SK-N-MC (cell line): Measurements from ENCODE around the gene TOX2.

ENCODE experiments used
- EZH2 ChIP-seq: fragments of 200-600 bp; sonication (generic); IDR thresholded peaks from one replicate; pipeline ENCODE4 v1.6.1; 2017; ENCODE audit warnings: antibody characterized with exemption
- FOXP2 ChIP-seq: optimal IDR thresholded peaks from 2 replicates; pipeline ENCODE3; 2011; ENCODE audit warnings: mild to moderate bottlenecking, moderate library complexity; ENCODE audit not compliant: insufficient read depth; ENCODE audit errors: extremely low read length, control extremely low read depth
- POLR2AphosphoS5 ChIP-seq: IDR thresholded peaks from 2 replicates; pipeline ENCODE4 v1.6.1; 2012; ENCODE audit warnings: mild to moderate bottlenecking, low read depth, low read length, borderline replicate concordance

GRCh38 chr20:44005661-44006060 is 91.0 kb downstream of the TOX2 start:
- TF ChIP-seq POLR2AphosphoS5 (no peak), EZH2 (no peak), FOXP2 (no peak)
